Amniotic stem cell (primary cell): ENCODE data around the gene ZNF831.

Experiments used
- DNase-seq: peaks from one replicate; lab custom pipeline; 2025; lab: John Stamatoyannopoulos, UW

ZNF831 gene

GRCh38 chr20:59214606-59215547, 51.3 kb downstream of the ZNF831 start:
- no peak for DNase-seq

- DNase-seq = no peak
These were observed 53.6 kb downstream of the ZNF831 start for GRCh38 chr20:59217173-59217572.

GRCh38 chr20:59217794-59218280, 54.2 kb downstream of the ZNF831 start:
- DNase-seq = no peak

GRCh38 chr20:59219211-59219610, 55.6 kb downstream of the ZNF831 start:
- no peak for DNase-seq

GRCh38 chr20:59220161-59220560, 56.5 kb downstream of the ZNF831 start:
- no peak for DNase-seq

GRCh38 chr20:59221049-59221706, 57.6 kb downstream of the ZNF831 start:
- no peak for DNase-seq

- DNase-seq = no peak
These were observed 58.2 kb downstream of the ZNF831 start for GRCh38 chr20:59221707-59222252.

GRCh38 chr20:59222253-59223181, 58.9 kb downstream of the ZNF831 start:
- peak; percentile 46 for DNase-seq

- DNase-seq = no peak
These were observed 59.6 kb downstream of the ZNF831 start for GRCh38 chr20:59223182-59223601.

- no peak for DNase-seq
These were observed 60.1 kb downstream of the ZNF831 start for GRCh38 chr20:59223750-59224149.

- DNase-seq = no peak
These were observed 60.6 kb downstream of the ZNF831 start for GRCh38 chr20:59224236-59224635.

- no peak for DNase-seq
These were observed 66.8 kb downstream of the ZNF831 start for GRCh38 chr20:59230385-59230784.

GRCh38 chr20:59231124-59231804, 67.6 kb downstream of the ZNF831 start:
- DNase-seq = no peak

- no peak for DNase-seq
These were observed 69.0 kb downstream of the ZNF831 start for GRCh38 chr20:59232618-59233017.

- no peak for DNase-seq
These were observed 71.6 kb downstream of the ZNF831 start for GRCh38 chr20:59235226-59235625.

GRCh38 chr20:59240006-59240405, 76.4 kb downstream of the ZNF831 start:
- no peak for DNase-seq

- no peak for DNase-seq
These were observed 79.3 kb downstream of the ZNF831 start for GRCh38 chr20:59242714-59243626.

- DNase-seq = no peak
These were observed 83.2 kb downstream of the ZNF831 start for GRCh38 chr20:59246691-59247400.
